Measurements from ENCODE around the gene DIDO1.

DIDO1 gene

DNA sequence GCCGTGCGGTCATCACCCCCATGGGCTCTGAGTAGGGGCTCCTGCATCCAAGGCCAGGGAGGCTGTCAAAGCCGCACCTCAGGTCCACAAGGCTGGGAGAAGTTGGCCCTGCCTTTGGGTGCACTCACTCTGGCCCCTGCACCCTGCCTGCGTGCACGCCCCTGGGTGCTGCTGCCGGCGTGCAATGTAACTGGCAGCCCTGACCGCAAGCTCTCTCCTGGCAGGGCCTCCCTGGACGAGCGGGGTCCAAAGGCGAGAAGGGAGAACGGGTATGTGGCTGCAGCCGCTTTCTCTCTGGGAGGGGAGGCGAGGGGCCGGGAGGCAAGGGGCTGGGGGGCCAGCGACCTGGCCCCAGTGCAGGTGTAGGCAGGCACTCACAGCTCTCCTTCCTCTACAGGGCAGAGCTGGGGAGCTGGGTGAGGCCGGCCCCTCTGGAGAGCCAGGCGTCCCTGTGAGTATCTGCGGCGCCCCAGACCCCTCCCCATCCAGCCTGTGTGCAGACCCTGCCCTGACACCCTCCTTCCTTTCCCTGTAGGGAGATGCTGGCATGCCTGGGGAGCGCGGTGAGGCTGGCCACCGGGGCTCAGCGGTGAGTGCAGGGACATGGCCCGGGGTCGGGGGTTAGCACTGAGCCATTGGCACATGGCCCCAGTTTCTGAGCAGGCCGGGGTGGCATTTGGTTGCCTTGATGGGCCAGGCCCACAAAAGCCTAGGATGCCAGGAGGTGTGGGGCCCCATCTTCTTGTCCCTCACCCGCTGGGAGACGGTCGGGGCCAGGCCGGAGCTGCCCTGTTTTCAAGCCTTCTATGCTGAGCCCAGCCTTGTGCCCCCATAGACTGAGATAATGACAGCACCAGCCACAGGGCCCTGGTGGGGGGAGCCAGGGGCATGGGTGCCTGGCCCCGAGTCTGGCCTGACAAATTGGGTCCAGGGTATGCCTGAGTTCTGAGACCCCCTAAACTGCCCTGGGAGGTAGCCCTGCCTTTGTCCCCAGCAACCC, 96.8 kb downstream of the DIDO1 start:
- Histone ChIP-seq H3K4me3 (ENCODE audit: low read depth, low read length) (no peak overlapping the region), H3K4me2 (ENCODE audit: low read length) (no peak overlapping the region), H3K27ac (no peak overlapping the region), H3K36me3 (ENCODE audit: control insufficient read depth, insufficient read depth, low read length) (no peaks in the 10 kb centered on the region), H3K9me3 (ENCODE audit: control insufficient read depth, low read length) (no peaks in the 10 kb centered on the region), H2AFZ (no peak overlapping the region), H3K9ac (no peak overlapping the region), H3K4me1 (no peaks in the 10 kb centered on the region), H3K79me2 (no peaks in the 10 kb centered on the region), H3K27me3 (ENCODE audit: control insufficient read depth, insufficient read depth, low read length) (no peaks in the 10 kb centered on the region)
- TF ChIP-seq, protein P1, sequence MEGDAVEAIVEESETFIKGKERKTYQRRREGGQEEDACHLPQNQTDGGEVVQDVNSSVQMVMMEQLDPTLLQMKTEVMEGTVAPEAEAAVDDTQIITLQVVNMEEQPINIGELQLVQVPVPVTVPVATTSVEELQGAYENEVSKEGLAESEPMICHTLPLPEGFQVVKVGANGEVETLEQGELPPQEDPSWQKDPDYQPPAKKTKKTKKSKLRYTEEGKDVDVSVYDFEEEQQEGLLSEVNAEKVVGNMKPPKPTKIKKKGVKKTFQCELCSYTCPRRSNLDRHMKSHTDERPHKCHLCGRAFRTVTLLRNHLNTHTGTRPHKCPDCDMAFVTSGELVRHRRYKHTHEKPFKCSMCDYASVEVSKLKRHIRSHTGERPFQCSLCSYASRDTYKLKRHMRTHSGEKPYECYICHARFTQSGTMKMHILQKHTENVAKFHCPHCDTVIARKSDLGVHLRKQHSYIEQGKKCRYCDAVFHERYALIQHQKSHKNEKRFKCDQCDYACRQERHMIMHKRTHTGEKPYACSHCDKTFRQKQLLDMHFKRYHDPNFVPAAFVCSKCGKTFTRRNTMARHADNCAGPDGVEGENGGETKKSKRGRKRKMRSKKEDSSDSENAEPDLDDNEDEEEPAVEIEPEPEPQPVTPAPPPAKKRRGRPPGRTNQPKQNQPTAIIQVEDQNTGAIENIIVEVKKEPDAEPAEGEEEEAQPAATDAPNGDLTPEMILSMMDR (IDR thresholded peaks at IDR 0.05), result no peak

DNA sequence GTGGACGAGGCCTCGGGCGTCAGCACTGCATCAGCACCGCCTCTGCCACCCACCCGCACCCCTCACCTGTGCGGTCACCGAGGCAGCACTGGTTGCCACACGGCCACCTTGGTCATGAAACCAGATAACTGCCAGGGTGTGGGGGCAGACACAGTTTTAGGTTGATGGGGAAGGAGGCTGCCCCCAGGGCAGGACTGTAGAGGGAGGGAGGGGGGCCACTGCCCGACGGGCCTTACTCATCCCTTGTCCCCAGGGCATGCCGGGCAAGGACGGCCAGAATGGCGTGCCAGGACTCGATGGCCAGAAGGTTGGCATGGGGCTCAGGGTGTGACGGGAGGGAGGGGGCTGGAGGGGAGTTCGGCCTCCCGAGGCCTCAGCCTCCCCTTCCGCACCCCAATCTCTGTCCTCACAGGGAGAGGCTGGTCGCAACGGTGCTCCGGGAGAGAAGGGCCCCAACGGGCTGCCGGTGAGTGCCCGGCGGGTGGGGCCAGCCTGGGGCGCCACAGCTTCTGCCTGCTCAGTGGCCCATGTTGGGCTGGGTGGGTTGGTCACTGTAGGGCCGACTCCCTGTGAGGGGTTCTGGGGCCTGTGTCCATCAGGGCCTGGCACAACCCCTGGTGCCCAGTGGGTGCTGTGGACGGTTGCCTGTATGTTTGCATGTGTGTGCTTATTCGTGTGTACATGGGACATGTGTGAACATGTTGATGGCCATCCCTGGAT, 97.6 kb downstream of the DIDO1 start:
- no peak overlapping the region for H2AFZ ChIP-seq
- TF ChIP-seq, protein P1 (IDR thresholded peaks at IDR 0.05), result no peak

DNA sequence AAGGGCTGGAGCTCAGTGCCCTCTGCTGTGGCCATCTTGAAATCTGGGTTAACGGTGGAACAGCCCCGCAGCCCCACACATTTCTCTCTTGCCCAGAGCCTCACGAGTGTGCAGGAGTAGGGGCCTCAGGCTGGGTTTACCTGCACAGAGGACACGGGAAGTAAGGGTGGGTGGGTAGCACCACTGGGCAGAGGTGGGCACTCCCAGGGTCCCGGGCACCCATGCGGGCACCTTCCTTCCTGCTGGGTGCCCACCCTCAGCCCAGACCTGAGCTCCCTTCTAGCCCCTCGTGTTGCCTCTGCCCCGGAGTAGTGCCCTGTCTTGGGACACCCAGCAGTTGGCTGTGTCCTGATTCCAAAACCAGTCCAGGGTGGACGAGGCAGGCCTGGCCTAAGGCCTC, 98.3 kb downstream of the DIDO1 start:
- H3K36me3 ChIP-seq (ENCODE audit: control insufficient read depth, insufficient read depth, low read length), result no peaks in the 10 kb centered on the region
- H3K9me3 ChIP-seq (ENCODE audit: control insufficient read depth, low read length), result no peaks in the 10 kb centered on the region
- TF ChIP-seq, protein P1 (IDR thresholded peaks at IDR 0.05), result no peak
- no peaks in the 10 kb centered on the region for H3K79me2 ChIP-seq
- no peaks in the 10 kb centered on the region for H3K4me1 ChIP-seq
- no peaks in the 10 kb centered on the region for H3K27me3 ChIP-seq (ENCODE audit: control insufficient read depth, insufficient read depth, low read length)
- no peak overlapping the region for H3K4me3 ChIP-seq (ENCODE audit: low read depth, low read length)
- H3K9ac ChIP-seq, result no peak overlapping the region
- H2AFZ ChIP-seq, result no peak overlapping the region
- no peak overlapping the region for H3K4me2 ChIP-seq (ENCODE audit: low read length)
- H3K27ac ChIP-seq, result no peak overlapping the region

More for the DNA sequence above, 97.6 kb downstream of the DIDO1 start:
- Histone ChIP-seq H3K4me3 (ENCODE audit: low read depth, low read length) (no peak overlapping the region), H3K27ac (no peak overlapping the region), H3K9me3 (ENCODE audit: control insufficient read depth, low read length) (no peaks in the 10 kb centered on the region), H3K4me1 (no peaks in the 10 kb centered on the region), H3K9ac (no peak overlapping the region), H3K79me2 (no peaks in the 10 kb centered on the region), H3K4me2 (ENCODE audit: low read length) (no peak overlapping the region), H3K27me3 (ENCODE audit: control insufficient read depth, insufficient read depth, low read length) (no peaks in the 10 kb centered on the region), H3K36me3 (ENCODE audit: control insufficient read depth, insufficient read depth, low read length) (no peaks in the 10 kb centered on the region)

All from parathyroid adenoma (tissue), 2 donors.